HepG2 (cell line): ENCODE data around the gene IRF1. TPM values are rescaled to one million over a fixed set of nuclear protein-coding genes. Genes with fewer than 3 reads are reported as not detected.
A peak's percentile ranks its signal among the peaks of the same experiment; 100 is the strongest.

ENCODE experiments used
- ATF1 ChIP-seq: IDR thresholded peaks from 2 replicates; pipeline ENCODE4 v1.6.1; 2016; ENCODE audit warnings: mild to moderate bottlenecking, control low read depth
- CREB1 ChIP-seq, 2 experiments: fragments of 450-650 bp in 1 of 2; IDR thresholded peaks; 2 replicates each; pipeline ENCODE4 v1.6.1; 2016 to 2017; ENCODE audit warnings: control low read depth in 1 of 2, mild to moderate bottlenecking in 1 of 2, missing compliant biosample characterization in 1 of 2, missing genetic modification characterization in 1 of 2
- DMAP1 ChIP-seq: IDR thresholded peaks from 2 replicates; pipeline ENCODE4 v1.6.1; 2016
- HOXA3 ChIP-seq: sonication (generic); formaldehyde crosslinking; IDR thresholded peaks from 2 replicates; pipeline ENCODE4 v1.5.0; 2020; ENCODE audit warnings: missing genetic modification reagents
- IRF9 ChIP-seq: sonication (generic); formaldehyde crosslinking; IDR thresholded peaks from 2 replicates; pipeline ENCODE4 v1.8.0; 2022; ENCODE audit warnings: missing genetic modification reagents, mild to moderate bottlenecking, borderline replicate concordance
- KAT8 ChIP-seq: IDR thresholded peaks from 2 replicates; pipeline ENCODE4 v1.6.1; 2016; ENCODE audit warnings: missing genetic modification reagents, missing compliant biosample characterization
- NCOA1 ChIP-seq: sonication (generic); formaldehyde crosslinking; IDR thresholded peaks from 2 replicates; pipeline ENCODE4 v1.9.0; 2021; ENCODE audit warnings: missing genetic modification reagents
- NFYC ChIP-seq: IDR thresholded peaks from 2 replicates; pipeline ENCODE4 v1.6.1; 2016; ENCODE audit warnings: missing genetic modification reagents, missing compliant biosample characterization
- PHF8 ChIP-seq: sonication (generic); formaldehyde crosslinking; IDR thresholded peaks from 2 replicates; pipeline ENCODE4 v1.5.0; 2020; ENCODE audit warnings: missing genetic modification reagents
- PRDM10 ChIP-seq: sonication (generic); formaldehyde crosslinking; IDR thresholded peaks from 2 replicates; pipeline ENCODE4 v1.4.0; 2020; ENCODE audit warnings: low read depth, missing genetic modification reagents
- RXRB ChIP-seq: IDR thresholded peaks from 2 replicates; pipeline ENCODE4 v1.6.1; 2016; ENCODE audit warnings: borderline replicate concordance, missing genetic modification reagents, missing compliant biosample characterization
- SAP130 ChIP-seq: IDR thresholded peaks from 2 replicates; pipeline ENCODE4 v1.6.1; 2016; ENCODE audit warnings: low read depth
- XRCC5 ChIP-seq: fragments of 200-400 bp; formaldehyde crosslinking; optimal IDR thresholded peaks from 2 replicates; pipeline ENCODE3; 2017; ENCODE audit warnings: mild to moderate bottlenecking, low read length
- YY1 ChIP-seq: IDR thresholded peaks from 2 replicates; pipeline ENCODE4 v1.6.1; 2011; ENCODE audit warnings: low read length, low read depth, moderate library complexity, mild to moderate bottlenecking; ENCODE audit not compliant: insufficient read depth, insufficient replicate concordance
- ZBTB2 ChIP-seq: sonication (generic); formaldehyde crosslinking; IDR thresholded peaks from 2 replicates; pipeline ENCODE4 v1.8.0; 2022; ENCODE audit warnings: low read depth, missing genetic modification reagents
- ZBTB7A ChIP-seq: sonication (generic); formaldehyde crosslinking; IDR thresholded peaks from 2 replicates; pipeline ENCODE4 v1.8.0; 2022; ENCODE audit warnings: mild to moderate bottlenecking, missing genetic modification reagents
- ZNF253 ChIP-seq: sonication (generic); formaldehyde crosslinking; IDR thresholded peaks from 2 replicates; pipeline ENCODE4 v1.8.0; 2022; ENCODE audit warnings: mild to moderate bottlenecking, missing genetic modification reagents, borderline replicate concordance
- ZNF574 ChIP-seq: sonication (generic); formaldehyde crosslinking; IDR thresholded peaks from 2 replicates; pipeline ENCODE4 v1.4.0; 2020; ENCODE audit warnings: missing genetic modification reagents
- ZNF747 ChIP-seq: sonication (generic); formaldehyde crosslinking; IDR thresholded peaks from 2 replicates; pipeline ENCODE4 v1.8.1; 2023; ENCODE audit warnings: missing genetic modification reagents, mild to moderate bottlenecking, borderline replicate concordance
- ZNF749 ChIP-seq: sonication (generic); formaldehyde crosslinking; IDR thresholded peaks from 2 replicates; pipeline ENCODE4 v1.8.0; 2022; ENCODE audit warnings: mild to moderate bottlenecking, missing genetic modification reagents, moderate library complexity, borderline replicate concordance
- ZNF788 ChIP-seq: sonication (generic); formaldehyde crosslinking; IDR thresholded peaks from 2 replicates; pipeline ENCODE4 v1.5.0; 2020; ENCODE audit warnings: mild to moderate bottlenecking, missing genetic modification reagents, borderline replicate concordance
- polyA plus RNA-seq, 8 experiments: library from polyadenylated mRNA; depleted of rRNA in 3 of 8; stranded (reverse) in 7 of 8; unstranded in 1 of 8; fragments of >200 nt; fragmentation: Illumina TruSeq in 4 of 8; extraction: Trizol in 4 of 8; gene quantifications; 2 replicates each; pipeline versions ENCODE4 v1.2.1 to v1.2.3, GENCODE V29; 2011 to 2016; ENCODE audit warnings: low read depth in 4 of 8, missing spikeins in 1 of 8, mixed read lengths in 1 of 8; ENCODE audit not compliant: insufficient read depth in 1 of 8
- total RNA-seq, 5 experiments: library from RNA; depleted of rRNA; stranded (reverse); fragments of >200 nt; fragmentation: Illumina TruSeq; extraction: Trizol; gene quantifications; 2 replicates each; pipeline ENCODE4 v1.2.3, GENCODE V29; 2016; ENCODE audit warnings: low read depth in 1 of 5

IRF1 gene
- total and polyA plus RNA-seq, 2 of the 13 experiments (the other 11 are each of a cell fraction or from before 2014, with no cell fraction given) = 4.1 to 8.8 TPM

- TF ChIP-seq IRF9 (CRISPR knock-in tag) (no peak), ZBTB2 (CRISPR knock-in tag) (0 out of 2 replicates have a peak, but pooled peaks have one; percentile 30), NFYC (CRISPR knock-in tag) (peak; percentile 41; the same call in 1 of the 2 replicates), DMAP1 (CRISPR knock-in tag) (peak; percentile 52; the same call in 1 of the 2 replicates), ATF1 (CRISPR knock-in tag) (no peak), XRCC5 (peak; percentile 67), ZNF747 (CRISPR knock-in tag) (0 out of 2 replicates have a peak, but pooled peaks have one; percentile 61), HOXA3 (CRISPR knock-in tag) (0 out of 2 replicates have a peak, but pooled peaks have one; percentile 42), YY1 (peak; percentile 51), ZNF253 (CRISPR knock-in tag) (no peak), ZBTB7A (peak; percentile 16; the same call in 1 of the 2 replicates), SAP130 (CRISPR knock-in tag) (peak; percentile 65), ZNF788 (no peak; the same call in 1 of the 2 replicates), PHF8 (CRISPR knock-in tag) (peak; percentile 61), ZNF574 (CRISPR knock-in tag) (peak; percentile 60; the same call in 1 of the 2 replicates), CREB1 (IDR thresholded peaks at IDR 0.05) (no peak), CREB1 (CRISPR knock-in tag; IDR thresholded peaks at IDR 0.05) (no peak), ZNF749 (CRISPR knock-in tag) (no peak), NCOA1 (CRISPR knock-in tag) (0 out of 2 replicates have a peak, but pooled peaks have one; percentile 54), PRDM10 (CRISPR knock-in tag) (peak; percentile 71; the same call in 1 of the 2 replicates), KAT8 (CRISPR knock-in tag) (peak; percentile 76; the same call in 1 of the 2 replicates), RXRB (CRISPR knock-in tag) (peak; percentile 42; the same call in 1 of the 2 replicates)
Observed at GRCh38 chr5:132495667-132496190, 5.2 kb upstream of the IRF1 start (continued).
